ENCODE data around the gene SIRT7.

GRCh38 chr17:81867991-81868673, 49.8 kb downstream of the SIRT7 start:
- TF ChIP-seq CTCF (conservative IDR thresholded peaks at IDR 0.05 in 1 of 2, IDR thresholded peaks at IDR 0.05 in 1 of 2; ENCODE audit: extremely low read depth in 1 of 2, insufficient read depth in 1 of 2, low read depth in 1 of 2, low read length in 2 of 2): no peak
- TF ChIP-seq EZH2 (IDR thresholded peaks at IDR 0.05; ENCODE audit: borderline replicate concordance, low read length): no peak

Measured in mammary epithelial cell (primary cell).